Esophagus muscularis mucosa (tissue), 4 donors: ENCODE results near the gene TBC1D24.

Source experiments
- EP300 ChIP-seq: sonication (generic); formaldehyde crosslinking; IDR thresholded peaks from one replicate; pipeline ENCODE4 v1.6.1; 2017; ENCODE audit warnings: antibody characterized with exemption
- POLR2A ChIP-seq: fragments of 450-650 bp; IDR thresholded peaks from one replicate; pipeline ENCODE4 v1.6.1; 2017; ENCODE audit warnings: antibody characterized with exemption, moderate library complexity, mild to moderate bottlenecking, low read depth
- POLR2AphosphoS5 ChIP-seq, 2 donors: sonication (generic); formaldehyde crosslinking; IDR thresholded peaks; one replicate each; pipeline ENCODE4 v1.6.1; 2017; ENCODE audit warnings: antibody characterized with exemption in 2 of 2
- TF ChIP-seq, protein P1 (sequence below), 3 experiments: fragments of 200-600 bp in 2 of 3; fragments of 450-650 bp in 1 of 3; sonication (generic) in 2 of 3; IDR thresholded peaks; one replicate each; pipeline ENCODE4 v1.5.1; 2017 to 2019; ENCODE audit warnings: antibody characterized with exemption in 3 of 3, mild to moderate bottlenecking in 2 of 3, moderate library complexity in 1 of 3

DNA sequence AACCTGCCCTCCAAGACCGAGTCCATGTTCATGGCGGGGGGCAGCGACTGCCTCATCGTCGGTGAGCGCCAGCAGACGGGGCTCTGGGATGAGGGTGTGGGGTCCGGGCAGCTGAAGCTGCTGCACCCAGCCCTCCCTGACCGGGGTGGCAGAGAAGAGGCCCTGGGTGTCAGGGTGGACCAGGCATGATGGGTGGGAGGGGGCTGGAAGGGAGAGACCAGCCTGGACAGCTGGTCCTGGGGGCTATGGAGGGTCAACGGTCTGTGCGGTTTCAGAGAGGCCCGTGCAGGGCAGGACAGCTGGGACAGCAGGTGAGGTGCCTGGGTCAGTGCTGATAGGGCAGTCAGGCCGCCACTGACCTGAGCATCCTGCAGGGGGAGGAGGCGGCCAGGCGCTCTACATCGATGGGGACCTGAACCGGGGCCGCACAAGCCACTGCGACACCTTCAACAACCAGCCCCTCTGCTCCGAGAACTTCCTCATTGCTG is 25.5 kb downstream of the TBC1D24 start:
- TF ChIP-seq POLR2AphosphoS5 (IDR thresholded peaks at IDR 0.05), result no peak
- TF ChIP-seq, protein P1, sequence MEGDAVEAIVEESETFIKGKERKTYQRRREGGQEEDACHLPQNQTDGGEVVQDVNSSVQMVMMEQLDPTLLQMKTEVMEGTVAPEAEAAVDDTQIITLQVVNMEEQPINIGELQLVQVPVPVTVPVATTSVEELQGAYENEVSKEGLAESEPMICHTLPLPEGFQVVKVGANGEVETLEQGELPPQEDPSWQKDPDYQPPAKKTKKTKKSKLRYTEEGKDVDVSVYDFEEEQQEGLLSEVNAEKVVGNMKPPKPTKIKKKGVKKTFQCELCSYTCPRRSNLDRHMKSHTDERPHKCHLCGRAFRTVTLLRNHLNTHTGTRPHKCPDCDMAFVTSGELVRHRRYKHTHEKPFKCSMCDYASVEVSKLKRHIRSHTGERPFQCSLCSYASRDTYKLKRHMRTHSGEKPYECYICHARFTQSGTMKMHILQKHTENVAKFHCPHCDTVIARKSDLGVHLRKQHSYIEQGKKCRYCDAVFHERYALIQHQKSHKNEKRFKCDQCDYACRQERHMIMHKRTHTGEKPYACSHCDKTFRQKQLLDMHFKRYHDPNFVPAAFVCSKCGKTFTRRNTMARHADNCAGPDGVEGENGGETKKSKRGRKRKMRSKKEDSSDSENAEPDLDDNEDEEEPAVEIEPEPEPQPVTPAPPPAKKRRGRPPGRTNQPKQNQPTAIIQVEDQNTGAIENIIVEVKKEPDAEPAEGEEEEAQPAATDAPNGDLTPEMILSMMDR (IDR thresholded peaks at IDR 0.05), result no peak
- TF ChIP-seq POLR2A, result no peak
- TF ChIP-seq EP300, result no peak
